ENCODE results near the gene APOOL.

APOOL gene

GRCh38 chrX:85140964-85141363 is 137.3 kb downstream of the APOOL start:
- Histone ChIP-seq H3K4me3 (ENCODE audit: low read depth, low read length) (no peak overlapping the region), H3K9ac (ENCODE audit: low read depth, low read length) (no peak overlapping the region), H3K9me3 (ENCODE audit: control insufficient read depth, insufficient read depth, low read length) (no peaks in the 10 kb centered on the region), H3K27me3 (ENCODE audit: control insufficient read depth, insufficient read depth, low read length) (no peaks in the 10 kb centered on the region), H3K4me1 (ENCODE audit: control insufficient read depth, insufficient read depth, low read length) (no peaks in the 10 kb centered on the region), H3K36me3 (ENCODE audit: control insufficient read depth, insufficient read depth, low read length) (no peaks in the 10 kb centered on the region)
